ENCODE measurements around the gene CLEC1B. TPM values are rescaled to one million over a fixed set of nuclear protein-coding genes. Genes with fewer than 3 reads are reported as not detected.
"Not testable (repeated sequence)": the region's sequence is repeated elsewhere in the genome, so short reads cannot be mapped to it uniquely, and the experiment has no call there.

Gene CLEC1B
- not detected in 2 replicates for total RNA-seq

- Mint-ChIP-seq H3K4me3 (ENCODE audit: low read depth) (no peak within 1 kb of the TSS), H3K27me3 (ENCODE audit: low read depth) (peaks cover 46% of the 10 kb centered on the region), H3K9me3 (no peaks in the 10 kb centered on the region), H3K27ac (no peak within 1 kb of the TSS), H3K4me1 (ENCODE audit: low read depth) (no peaks in the 10 kb centered on the region), H3K36me3 (ENCODE audit: low read depth) (no peaks in the 10 kb centered on the region)
- no peak for DNase-seq (ENCODE audit: low spot score)
- intact Hi-C loops (cut with micrococcal nuclease) = no loop called here
These were observed at the start of gene CLEC1B for GRCh38 chr12:9999016-9999415. TSS of gene CLEC1B (minus strand) at chr12:9999121. CDS start at chr12:9999100, 21 bp downstream.

- peaks cover 12% of the 10 kb centered on the region for H3K4me1 Mint-ChIP-seq (ENCODE audit: low read depth)
- H3K9me3 Mint-ChIP-seq = no peaks in the 10 kb centered on the region
- H3K27ac Mint-ChIP-seq = no peak overlapping the region
- intact Hi-C loops (cut with micrococcal nuclease) = no loop called here
- peaks cover 36% of the 10 kb centered on the region for H3K27me3 Mint-ChIP-seq (ENCODE audit: low read depth)
- no peak for DNase-seq (ENCODE audit: low spot score)
- H3K4me3 Mint-ChIP-seq (ENCODE audit: low read depth) = no peak overlapping the region
- H3K36me3 Mint-ChIP-seq (ENCODE audit: low read depth) = no peaks in the 10 kb centered on the region
These were observed 49.6 kb upstream of the CLEC1B start for GRCh38 chr12:10048526-10048925.

DNA sequence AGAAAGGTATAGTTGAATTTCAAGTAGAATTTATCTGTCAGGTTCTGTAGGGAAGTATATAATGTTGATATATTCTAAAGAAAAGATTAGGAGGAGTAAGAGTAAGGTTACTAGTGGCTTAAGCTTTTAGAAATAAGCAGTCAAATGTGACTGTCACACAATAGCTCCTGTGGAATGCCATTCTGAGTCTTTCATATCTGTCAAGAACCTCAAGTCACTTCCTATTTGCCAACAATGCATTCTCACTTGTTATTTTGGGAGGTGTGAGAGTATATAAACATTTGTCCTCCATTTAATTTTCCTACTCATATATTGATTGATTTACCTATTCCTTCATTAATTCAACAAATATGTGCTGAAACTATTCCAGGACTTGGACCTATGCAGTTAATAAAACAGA lies 43.2 kb upstream of the CLEC1B start:
- Mint-ChIP-seq H3K4me1 (ENCODE audit: low read depth) (no peaks in the 10 kb centered on the region), H3K9me3 (no peaks in the 10 kb centered on the region), H3K27ac (no peak overlapping the region), H3K36me3 (ENCODE audit: low read depth) (no peaks in the 10 kb centered on the region), H3K27me3 (ENCODE audit: low read depth) (peaks cover 49% of the 10 kb centered on the region), H3K4me3 (ENCODE audit: low read depth) (no peak overlapping the region)
- DNase-seq (ENCODE audit: low spot score) = no peak
- intact Hi-C loops (cut with micrococcal nuclease) = no loop called here

- no peak for DNase-seq (ENCODE audit: low spot score)
- no peak overlapping the region for H3K4me3 Mint-ChIP-seq (ENCODE audit: low read depth)
- H3K27ac Mint-ChIP-seq = no peak overlapping the region
- H3K9me3 Mint-ChIP-seq = no peaks in the 10 kb centered on the region
- intact Hi-C loops (cut with micrococcal nuclease) = loop anchor here (1.0 to 10.0 kb wide), 2 partner anchors 106 to 289 kb away; no protein-coding TSS in a partner anchor
- H3K36me3 Mint-ChIP-seq (ENCODE audit: low read depth) = no peaks in the 10 kb centered on the region
- H3K4me1 Mint-ChIP-seq (ENCODE audit: low read depth) = no peaks in the 10 kb centered on the region
- peaks cover 18% of the 10 kb centered on the region for H3K27me3 Mint-ChIP-seq (ENCODE audit: low read depth)
These were observed 35.0 kb upstream of the CLEC1B start for GRCh38 chr12:10033783-10034545.

- Mint-ChIP-seq H3K36me3 (ENCODE audit: low read depth) (no peaks in the 10 kb centered on the region), H3K4me3 (ENCODE audit: low read depth) (no peak overlapping the region), H3K4me1 (ENCODE audit: low read depth) (no peaks in the 10 kb centered on the region), H3K9me3 (no peaks in the 10 kb centered on the region), H3K27me3 (ENCODE audit: low read depth) (peaks cover 21% of the 10 kb centered on the region), H3K27ac (no peak overlapping the region)
- no peak for DNase-seq (ENCODE audit: low spot score)
- intact Hi-C loops (cut with micrococcal nuclease) = loop anchor here (10.0 kb wide), 1 partner anchor 287 kb away; no protein-coding TSS in a partner anchor
These were observed 32.9 kb upstream of the CLEC1B start for GRCh38 chr12:10031771-10032175.

GRCh38 chr12:10031321-10031720 lies 32.4 kb upstream of the CLEC1B start:
- no peaks in the 10 kb centered on the region for H3K9me3 Mint-ChIP-seq
- no peaks in the 10 kb centered on the region for H3K4me1 Mint-ChIP-seq (ENCODE audit: low read depth)
- H3K27me3 Mint-ChIP-seq (ENCODE audit: low read depth) = peaks cover 17% of the 10 kb centered on the region
- intact Hi-C loops (cut with micrococcal nuclease) = loop anchor here (10.0 kb wide), 1 partner anchor 287 kb away; no protein-coding TSS in a partner anchor
- H3K4me3 Mint-ChIP-seq (ENCODE audit: low read depth) = no peak overlapping the region
- H3K27ac Mint-ChIP-seq = no peak overlapping the region
- DNase-seq (ENCODE audit: low spot score) = no peak
- H3K36me3 Mint-ChIP-seq (ENCODE audit: low read depth) = no peaks in the 10 kb centered on the region

- DNase-seq (ENCODE audit: low spot score) = no peak
- Mint-ChIP-seq H3K27ac (no peak within 1 kb of the TSS), H3K27me3 (ENCODE audit: low read depth) (peaks cover 17% of the 10 kb centered on the region), H3K4me1 (ENCODE audit: low read depth) (no peaks in the 10 kb centered on the region), H3K4me3 (ENCODE audit: low read depth) (no peak within 1 kb of the TSS), H3K36me3 (ENCODE audit: low read depth) (no peaks in the 10 kb centered on the region), H3K9me3 (no peaks in the 10 kb centered on the region)
- intact Hi-C loops (cut with micrococcal nuclease) = loop anchor here (10.0 kb wide), 1 partner anchor 286 kb away; no protein-coding TSS in a partner anchor
These were observed 31.5 kb upstream of the CLEC1B start, which contains the start of gene CLEC9A for GRCh38 chr12:10030446-10030845. TSS of gene CLEC9A (plus strand) at chr12:10030682. CDS start at chr12:10052688, 22,006 bp downstream.

GRCh38 chr12:10027721-10028120 lies 28.8 kb upstream of the CLEC1B start:
- Mint-ChIP-seq H3K27me3 (ENCODE audit: low read depth) (peaks cover 22% of the 10 kb centered on the region), H3K9me3 (no peaks in the 10 kb centered on the region), H3K4me3 (ENCODE audit: low read depth) (no peak overlapping the region), H3K36me3 (ENCODE audit: low read depth) (no peaks in the 10 kb centered on the region), H3K27ac (no peak overlapping the region), H3K4me1 (ENCODE audit: low read depth) (no peaks in the 10 kb centered on the region)
- no peak for DNase-seq (ENCODE audit: low spot score)
- intact Hi-C loops (cut with micrococcal nuclease) = no loop called here

DNA sequence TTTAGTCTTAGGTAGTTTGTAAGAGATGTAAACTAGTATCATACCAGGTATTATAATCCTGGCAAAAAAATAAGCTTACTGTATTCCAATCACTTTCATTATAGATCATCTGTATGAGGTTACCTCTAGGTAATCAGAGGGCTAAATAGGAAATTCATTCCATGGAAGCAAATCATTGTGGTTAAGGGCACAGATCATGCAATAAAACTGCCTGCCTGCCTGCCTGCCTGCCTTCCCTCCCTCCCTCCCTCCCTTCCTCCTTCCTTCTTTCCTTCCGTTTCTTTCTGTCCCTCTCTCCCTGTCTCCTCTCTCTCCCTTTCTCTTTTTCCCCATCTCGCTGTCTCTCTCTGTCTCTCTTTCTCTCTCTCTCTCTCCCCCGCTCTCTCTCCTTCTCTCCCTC lies 28.4 kb upstream of the CLEC1B start:
- Mint-ChIP-seq H3K4me1 (ENCODE audit: low read depth) (no peaks in the 10 kb centered on the region), H3K27me3 (ENCODE audit: low read depth) (peaks cover 22% of the 10 kb centered on the region), H3K36me3 (ENCODE audit: low read depth) (no peaks in the 10 kb centered on the region), H3K27ac (no peak overlapping the region), H3K9me3 (no peaks in the 10 kb centered on the region), H3K4me3 (ENCODE audit: low read depth) (no peak overlapping the region)
- intact Hi-C loops (cut with micrococcal nuclease) = no loop called here
- no peak for DNase-seq (ENCODE audit: low spot score)

- H3K36me3 Mint-ChIP-seq (ENCODE audit: low read depth); H3K9me3 Mint-ChIP-seq; H3K4me3 Mint-ChIP-seq (ENCODE audit: low read depth); intact Hi-C loops (cut with micrococcal nuclease); H3K4me1 Mint-ChIP-seq (ENCODE audit: low read depth); DNase-seq (ENCODE audit: low spot score); H3K27ac Mint-ChIP-seq: not testable (repeated sequence)
- H3K27me3 Mint-ChIP-seq (ENCODE audit: low read depth) = peaks cover 22% of the 10 kb centered on the region
These were observed 27.7 kb upstream of the CLEC1B start for GRCh38 chr12:10026666-10027065.

- H3K27me3 Mint-ChIP-seq (ENCODE audit: low read depth) = peaks cover 21% of the 10 kb centered on the region
- no peak overlapping the region for H3K27ac Mint-ChIP-seq
- no peaks in the 10 kb centered on the region for H3K9me3 Mint-ChIP-seq
- H3K4me1 Mint-ChIP-seq (ENCODE audit: low read depth) = no peaks in the 10 kb centered on the region
- intact Hi-C loops (cut with micrococcal nuclease) = no loop called here
- H3K36me3 Mint-ChIP-seq (ENCODE audit: low read depth) = no peaks in the 10 kb centered on the region
- no peak overlapping the region for H3K4me3 Mint-ChIP-seq (ENCODE audit: low read depth)
- DNase-seq (ENCODE audit: low spot score) = no peak
These were observed 26.3 kb upstream of the CLEC1B start for GRCh38 chr12:10025236-10025635.

DNA sequence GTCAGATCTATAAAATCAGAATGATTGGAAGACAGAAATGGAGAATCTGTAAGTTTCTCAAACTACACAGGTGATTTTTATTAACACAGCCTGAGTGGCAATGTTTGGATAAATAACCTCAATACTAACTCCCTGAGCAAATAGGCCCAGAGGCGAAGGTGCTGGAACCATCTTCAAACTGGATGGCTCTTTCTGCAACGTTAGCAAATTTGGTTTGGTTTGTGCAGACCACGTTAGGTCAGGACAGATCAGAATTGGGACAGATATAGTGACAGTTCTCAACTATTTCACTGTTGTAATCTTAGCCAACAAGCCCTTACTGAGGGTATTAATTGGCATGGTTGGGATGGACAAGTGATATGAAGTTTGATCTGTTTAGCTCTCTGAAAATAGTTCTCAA lies 22.4 kb upstream of the CLEC1B start:
- Mint-ChIP-seq H3K4me1 (ENCODE audit: low read depth) (peaks cover 6% of the 10 kb centered on the region), H3K9me3 (no peaks in the 10 kb centered on the region), H3K27ac (no peak overlapping the region), H3K36me3 (ENCODE audit: low read depth) (no peaks in the 10 kb centered on the region), H3K4me3 (ENCODE audit: low read depth) (no peak overlapping the region), H3K27me3 (ENCODE audit: low read depth) (peaks cover 14% of the 10 kb centered on the region)
- no peak for DNase-seq (ENCODE audit: low spot score)
- intact Hi-C loops (cut with micrococcal nuclease) = no loop called here

DNA sequence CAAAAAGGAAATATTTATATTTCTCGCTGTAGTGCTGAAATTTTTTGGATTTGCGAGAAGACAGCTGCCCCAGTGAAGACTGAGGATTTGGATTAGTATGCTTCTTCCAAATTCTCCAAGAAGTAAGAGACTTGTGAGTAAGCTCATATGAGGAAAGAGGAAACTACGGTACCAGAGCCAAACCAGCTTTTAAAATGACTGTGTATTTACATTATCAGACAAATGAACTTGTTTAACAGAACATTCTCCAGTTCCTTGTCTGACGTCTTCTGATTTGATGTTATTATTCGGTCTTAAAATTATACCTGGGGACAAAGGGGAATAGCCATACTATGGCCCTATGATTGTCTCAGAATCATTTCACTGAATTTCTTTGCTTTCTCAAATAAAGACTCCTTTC lies 19.5 kb upstream of the CLEC1B start:
- Mint-ChIP-seq H3K27ac (no peak overlapping the region), H3K36me3 (ENCODE audit: low read depth) (no peaks in the 10 kb centered on the region), H3K9me3 (no peaks in the 10 kb centered on the region), H3K27me3 (ENCODE audit: low read depth) (peaks cover 21% of the 10 kb centered on the region), H3K4me1 (ENCODE audit: low read depth) (peaks cover 6% of the 10 kb centered on the region), H3K4me3 (ENCODE audit: low read depth) (no peak overlapping the region)
- intact Hi-C loops (cut with micrococcal nuclease) = no loop called here
- no peak for DNase-seq (ENCODE audit: low spot score)

Data from activated T-helper 2 cell treated with anti-CD3 and anti-CD28 coated beads, Interferon-gamma antibody, Interleukin-2, Interleukin-4, amounts not matched to agents 10 μg/mL and 5 μg/mL and 100 μg/mL, durations not matched to agents 14 hours and 24 hours and 36 hours (primary cell).